ENCODE data around the gene SPATA31C1.

SPATA31C1 gene

GRCh38 chr9:87875060-87875459 is 42.7 kb upstream of the SPATA31C1 start:
- TF ChIP-seq CTCF (IDR thresholded peaks at IDR 0.05; ENCODE audit: extremely low read depth, missing control alignments) = no peak
- DNase-seq (ENCODE audit: low spot score) = no peak

- no peak for TF ChIP-seq CTCF (IDR thresholded peaks at IDR 0.05; ENCODE audit: extremely low read depth, missing control alignments)
These were observed 41.8 kb upstream of the SPATA31C1 start for GRCh38 chr9:87875831-87876545.

GRCh38 chr9:87876708-87877107 is 41.1 kb upstream of the SPATA31C1 start:
- no peak for DNase-seq (ENCODE audit: low spot score)
- no peak for TF ChIP-seq CTCF (IDR thresholded peaks at IDR 0.05; ENCODE audit: extremely low read depth, missing control alignments)

More at GRCh38 chr9:87875831-87876545, 41.8 kb upstream of the SPATA31C1 start:
- DNase-seq (ENCODE audit: low spot score) = no peak

GRCh38 chr9:87878989-87879511 is 38.7 kb upstream of the SPATA31C1 start:
- DNase-seq (ENCODE audit: low spot score) = no peak
- TF ChIP-seq CTCF (IDR thresholded peaks at IDR 0.05; ENCODE audit: extremely low read depth, missing control alignments) = no peak

GRCh38 chr9:87880116-87880515 is 37.6 kb upstream of the SPATA31C1 start:
- TF ChIP-seq CTCF (IDR thresholded peaks at IDR 0.05; ENCODE audit: extremely low read depth, missing control alignments) = no peak
- DNase-seq (ENCODE audit: low spot score) = no peak

GRCh38 chr9:87880683-87881082 is 37.1 kb upstream of the SPATA31C1 start:
- DNase-seq (ENCODE audit: low spot score) = no peak

More at GRCh38 chr9:87880683-87881082, 37.1 kb upstream of the SPATA31C1 start:
- no peak for TF ChIP-seq CTCF (IDR thresholded peaks at IDR 0.05; ENCODE audit: extremely low read depth, missing control alignments)

Data from GM20000 (cell line).